ENCODE measurements around the gene SCD. TPM values are rescaled to one million over a fixed set of nuclear protein-coding genes. Genes with fewer than 3 reads are reported as not detected.

The SCD gene
- total and polyA plus RNA-seq, 10 of the 15 experiments (the other 5 are each of a cell fraction or from before 2014, with no cell fraction given) = 68.7 to 279 (median 99.5) TPM

DNA sequence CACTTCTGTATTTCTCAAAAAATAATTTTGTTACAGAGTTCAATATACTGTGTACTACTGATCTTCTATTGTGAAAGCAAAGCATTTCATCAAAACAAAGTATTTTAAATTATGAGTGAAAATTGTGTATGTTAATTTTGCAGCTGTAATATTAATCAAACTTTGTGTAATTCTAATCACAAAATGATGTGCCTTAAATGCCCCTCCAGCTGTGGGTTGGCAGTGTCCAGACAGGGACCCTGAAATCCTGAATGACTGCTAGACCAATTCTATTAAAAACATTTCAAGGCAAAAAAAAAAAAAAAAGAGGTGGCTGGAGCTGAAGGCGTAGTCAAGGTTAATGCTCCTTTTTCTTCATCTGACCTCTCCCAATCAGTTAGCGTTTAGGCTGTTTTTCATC lies 36.2 kb downstream of the SCD start:
- H3K36me3 ChIP-seq (ENCODE audit: control insufficient read depth in 2 of 2, insufficient read depth in 2 of 2, low read length in 1 of 2) = no peaks in the 10 kb centered on the region; a peak in 1 of 4 replicates
- no peak overlapping the region for H3K4me2 ChIP-seq (ENCODE audit: control insufficient read depth, insufficient read depth)
- intact Hi-C loops (cut with micrococcal nuclease; ENCODE audit: unreplicated experiment) = no loop called here
- no peaks in the 10 kb centered on the region for H3K79me2 ChIP-seq (ENCODE audit: control insufficient read depth, insufficient read depth, low read length)
- H3K4me3 ChIP-seq = no peak overlapping the region
- no TSS peak for BruUV-seq (replicated peaks)
- no peak overlapping the region for H3K27ac ChIP-seq (ENCODE audit: control insufficient read depth, insufficient read depth)
- H3K4me1 ChIP-seq (ENCODE audit: control insufficient read depth, insufficient read depth, low read length) = peaks cover 1% of the 10 kb centered on the region
- ChIA-PET POLR2A (no interaction called here), CTCF (no interaction called here), SMC1A (ENCODE audit: uncharacterized antibody, unreplicated experiment) (no interaction called here), RAD21 (ENCODE audit: unreplicated experiment) (no interaction called here)
- 100% methylated on average over 2 of the region's 2 CpGs for WGBS (ENCODE audit: insufficient coverage, insufficient replicate concordance, low lambda C conversion rate, missing lambda C conversion rate)
- in situ Hi-C loops (cut with MboI) = no loop called here
- TF ChIP-seq E4F1 (IDR thresholded peaks at IDR 0.05; ENCODE audit: borderline replicate concordance, partially characterized antibody) (no peak), RAD21 (IDR thresholded peaks at IDR 0.05; ENCODE audit: insufficient read depth, low read depth, low read length) (no peak), PBX3 (IDR thresholded peaks at IDR 0.05; ENCODE audit: insufficient replicate concordance, low read depth, low read length) (no peak), EED (IDR thresholded peaks at IDR 0.05; ENCODE audit: low read depth) (no peak), ESRRA (IDR thresholded peaks at IDR 0.05; ENCODE audit: low read length) (no peak), CBX3 (IDR thresholded peaks at IDR 0.05; ENCODE audit: borderline replicate concordance, low read depth) (no peak), SMC3 (IDR thresholded peaks at IDR 0.05; ENCODE audit: borderline replicate concordance, low read length) (no peak), RBBP5 (conservative IDR thresholded peaks at IDR 0.05) (no peak), YBX1 (IDR thresholded peaks at IDR 0.05) (no peak)
- TF ChIP-seq, protein P1, sequence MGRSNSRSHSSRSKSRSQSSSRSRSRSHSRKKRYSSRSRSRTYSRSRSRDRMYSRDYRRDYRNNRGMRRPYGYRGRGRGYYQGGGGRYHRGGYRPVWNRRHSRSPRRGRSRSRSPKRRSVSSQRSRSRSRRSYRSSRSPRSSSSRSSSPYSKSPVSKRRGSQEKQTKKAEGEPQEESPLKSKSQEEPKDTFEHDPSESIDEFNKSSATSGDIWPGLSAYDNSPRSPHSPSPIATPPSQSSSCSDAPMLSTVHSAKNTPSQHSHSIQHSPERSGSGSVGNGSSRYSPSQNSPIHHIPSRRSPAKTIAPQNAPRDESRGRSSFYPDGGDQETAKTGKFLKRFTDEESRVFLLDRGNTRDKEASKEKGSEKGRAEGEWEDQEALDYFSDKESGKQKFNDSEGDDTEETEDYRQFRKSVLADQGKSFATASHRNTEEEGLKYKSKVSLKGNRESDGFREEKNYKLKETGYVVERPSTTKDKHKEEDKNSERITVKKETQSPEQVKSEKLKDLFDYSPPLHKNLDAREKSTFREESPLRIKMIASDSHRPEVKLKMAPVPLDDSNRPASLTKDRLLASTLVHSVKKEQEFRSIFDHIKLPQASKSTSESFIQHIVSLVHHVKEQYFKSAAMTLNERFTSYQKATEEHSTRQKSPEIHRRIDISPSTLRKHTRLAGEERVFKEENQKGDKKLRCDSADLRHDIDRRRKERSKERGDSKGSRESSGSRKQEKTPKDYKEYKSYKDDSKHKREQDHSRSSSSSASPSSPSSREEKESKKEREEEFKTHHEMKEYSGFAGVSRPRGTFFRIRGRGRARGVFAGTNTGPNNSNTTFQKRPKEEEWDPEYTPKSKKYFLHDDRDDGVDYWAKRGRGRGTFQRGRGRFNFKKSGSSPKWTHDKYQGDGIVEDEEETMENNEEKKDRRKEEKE (IDR thresholded peaks at IDR 0.05) = no peak
- no peak overlapping the region for H2AFZ ChIP-seq (ENCODE audit: control insufficient read depth, low read depth, low read length)
- no peak for ATAC-seq
- no peak overlapping the region for H3K9ac ChIP-seq (ENCODE audit: control insufficient read depth, insufficient read depth, low read length)
- no peak for DNase-seq (ENCODE audit: low read depth, low spot score)
- no peak for FAIRE-seq
- no peaks in the 10 kb centered on the region for H3K9me3 ChIP-seq (replicated peaks; ENCODE audit: control insufficient read depth, insufficient read depth, low read length)
- H3K27me3 ChIP-seq (replicated peaks in 1 of 2; ENCODE audit: control insufficient read depth in 2 of 2, insufficient read depth in 2 of 2, low read length in 1 of 2) = no peaks in the 10 kb centered on the region
- H4K20me1 ChIP-seq (ENCODE audit: control insufficient read depth, insufficient read depth) = no peaks in the 10 kb centered on the region

Data from GM12878 (cell line).